NCI-H2227 treated with DMSO at 0.1 percent for 48 hours (cell line): ENCODE results near the gene FRMD4B.

Experiments
- DNase-seq: peaks from one replicate; lab custom pipeline; 2025; lab: John Stamatoyannopoulos, UW

Gene FRMD4B

GRCh38 chr3:69203631-69204314 lies 182.1 kb downstream of the FRMD4B start:
- DNase-seq: no peak

- DNase-seq: no peak
Measured at GRCh38 chr3:69201658-69202057, 184.2 kb downstream of the FRMD4B start.

GRCh38 chr3:69200384-69201068 lies 185.4 kb downstream of the FRMD4B start:
- no peak for DNase-seq

- DNase-seq: no peak
Measured at GRCh38 chr3:69199942-69200341, 185.9 kb downstream of the FRMD4B start.

GRCh38 chr3:69197922-69198530 lies 187.9 kb downstream of the FRMD4B start:
- no peak for DNase-seq

- DNase-seq: no peak
Measured at GRCh38 chr3:69197455-69197854, 188.4 kb downstream of the FRMD4B start.

GRCh38 chr3:69196876-69197275 lies 189.0 kb downstream of the FRMD4B start:
- DNase-seq: no peak

- DNase-seq: no peak
Measured at GRCh38 chr3:69194431-69195165, 191.3 kb downstream of the FRMD4B start.

- no peak for DNase-seq
Measured at GRCh38 chr3:69193749-69194148, 192.1 kb downstream of the FRMD4B start.

GRCh38 chr3:69191516-69191915 lies 194.4 kb downstream of the FRMD4B start:
- DNase-seq: no peak

GRCh38 chr3:69189487-69189886 lies 196.4 kb downstream of the FRMD4B start:
- DNase-seq: no peak

- DNase-seq: no peak
Measured at GRCh38 chr3:69186575-69187093, 199.3 kb downstream of the FRMD4B start.

- no peak for DNase-seq
Measured at GRCh38 chr3:69182588-69183316, 203.1 kb downstream of the FRMD4B start.

GRCh38 chr3:69181592-69182211 lies 204.2 kb downstream of the FRMD4B start:
- no peak for DNase-seq

GRCh38 chr3:69180869-69181591 lies 204.9 kb downstream of the FRMD4B start:
- DNase-seq: no peak

- DNase-seq: no peak
Measured at GRCh38 chr3:69179740-69180372, 206.0 kb downstream of the FRMD4B start.

- no peak for DNase-seq
Measured at GRCh38 chr3:69178838-69179739, 206.8 kb downstream of the FRMD4B start.

GRCh38 chr3:69178082-69178481 lies 207.8 kb downstream of the FRMD4B start:
- DNase-seq: no peak
